ENCODE data around the gene BMPR1A.

GRCh38 chr10:86829472-86829871 is 73.1 kb downstream of the BMPR1A start:
- no peak for TF ChIP-seq CTCF (IDR thresholded peaks at IDR 0.05; ENCODE audit: low read depth, low read length, poor library complexity, severe bottlenecking)
- TF ChIP-seq EZH2phosphoT487 (IDR thresholded peaks at IDR 0.05; ENCODE audit: borderline replicate concordance, low read length), result no peak

Data from DOHH2 (cell line).